HL-60 (cell line): ENCODE results near the gene CD7.
"Not testable (repeated sequence)": the region's sequence is repeated elsewhere in the genome, so short reads cannot be mapped to it uniquely, and the experiment has no call there.

Source experiments
- DNase-seq, 2 experiments: peaks; one replicate each; pipeline ENCODE4 v3.0.0-alpha.2; 2010 to 2020; ENCODE audit warnings: low read depth in 1 of 2, low spot score in 1 of 2
- H3K27ac ChIP-seq: fragments of 250-450 bp; sonication (Bioruptor Pico); replicated peaks from 2 replicates; pipeline ENCODE4 v1.5.1; 2020; ENCODE audit warnings: mild to moderate bottlenecking, moderate library complexity
- H3K27me3 ChIP-seq: fragments of 250-450 bp; sonication (Bioruptor Pico); 2 replicates; pipeline ENCODE4 v1.5.1; 2021; ENCODE audit warnings: mild to moderate bottlenecking, moderate library complexity; ENCODE audit not compliant: insufficient read depth, poor library complexity, severe bottlenecking
- H3K4me3 ChIP-seq: replicated peaks from 2 replicates; pipeline ENCODE4 v1.5.1; 2011; ENCODE audit warnings: mild to moderate bottlenecking, control low read depth, low read length; ENCODE audit not compliant: insufficient read depth
- CTCF ChIP-seq: IDR thresholded peaks from one replicate; pipeline ENCODE4 v1.5.1; 2011; ENCODE audit warnings: low read length, control low read depth, inconsistent platforms; ENCODE audit not compliant: insufficient read depth
- GABPA ChIP-seq: IDR thresholded peaks from 2 replicates; pipeline ENCODE4 v1.6.1; 2012; ENCODE audit warnings: low read depth
- POLR2AphosphoS5 ChIP-seq: IDR thresholded peaks from 2 replicates; pipeline ENCODE4 v1.6.1; 2012; ENCODE audit warnings: low read depth
- REST ChIP-seq: IDR thresholded peaks from 2 replicates; pipeline ENCODE4 v1.6.1; 2012; ENCODE audit warnings: low read depth; ENCODE audit not compliant: insufficient replicate concordance
- SPI1 ChIP-seq: IDR thresholded peaks from 2 replicates; pipeline ENCODE4 v1.6.1; 2012; ENCODE audit warnings: low read depth, mild to moderate bottlenecking, borderline replicate concordance

Gene CD7

GRCh38 chr17:82361885-82362633 is 44.7 kb upstream of the CD7 start:
- no peak overlapping the region for H3K27ac ChIP-seq
- H3K4me3 ChIP-seq = no peak overlapping the region
- no peak for DNase-seq
- no peak for TF ChIP-seq REST
- no peak for TF ChIP-seq GABPA
- no peak for TF ChIP-seq SPI1
- TF ChIP-seq POLR2AphosphoS5 = no peak
- TF ChIP-seq CTCF = no peak
- H3K27me3 ChIP-seq = no peaks in the 10 kb centered on the region

- DNase-seq, H3K4me3 ChIP-seq, H3K27ac ChIP-seq, H3K27me3 ChIP-seq: not testable (repeated sequence)
Measured at GRCh38 chr17:82359451-82360074, 42.2 kb upstream of the CD7 start.

- no peak within 1 kb of the TSS for H3K4me3 ChIP-seq
- no peak for DNase-seq
- H3K27ac ChIP-seq = no peak within 1 kb of the TSS; the same call in 1 of the 2 replicates
- H3K27me3 ChIP-seq = no peaks in the 10 kb centered on the region
- TF ChIP-seq SPI1 = no peak
- TF ChIP-seq REST = no peak
- no peak for TF ChIP-seq GABPA
- no peak for TF ChIP-seq CTCF
- TF ChIP-seq POLR2AphosphoS5 = no peak
Measured at GRCh38 chr17:82358465-82359350, 41.3 kb upstream of the CD7 start, which contains the start of gene TEX19. Gene TEX19, plus strand, starts transcription at chr17:82359247. Its CDS starts 2,904 bp downstream, at chr17:82362151.

GRCh38 chr17:82357394-82357793 is 40.0 kb upstream of the CD7 start:
- TF ChIP-seq SPI1 (no peak), POLR2AphosphoS5 (no peak), REST (no peak), GABPA (no peak), CTCF (no peak)
- Histone ChIP-seq H3K27ac (no peak overlapping the region), H3K4me3 (no peak overlapping the region), H3K27me3 (no peaks in the 10 kb centered on the region)
- DNase-seq = no peak
